Vagina (tissue), 2 donors: Measurements from ENCODE around the gene EGFLAM. TPM values are rescaled to one million over a fixed set of nuclear protein-coding genes. Genes with fewer than 3 reads are reported as not detected.

Experiments used
- DNase-seq, 2 donors: peaks; one replicate each; pipeline ENCODE4 v3.0.0-alpha.2; 2017; ENCODE audit errors: extremely low spot score in 2 of 2
- H3K27ac ChIP-seq: fragments of 200-600 bp; sonication (generic); one replicate; pipeline ENCODE4 v1.5.1; 2019
- H3K27me3 ChIP-seq: fragments of 200-600 bp; sonication (generic); one replicate; pipeline ENCODE4 v1.5.1; 2019
- H3K36me3 ChIP-seq, 2 donors: fragments of 200-600 bp; sonication (generic); one replicate each; pipeline ENCODE4 v1.5.1; 2017 to 2019
- H3K4me1 ChIP-seq: fragments of 200-600 bp; sonication (generic); one replicate; pipeline ENCODE4 v1.5.1; 2019
- H3K4me3 ChIP-seq, 2 donors: fragments of 200-600 bp; sonication (generic); 1 replicate in 1 of 2; 2 replicates in 1 of 2; pipeline ENCODE4 v1.5.1; 2016 to 2019
- H3K9me3 ChIP-seq: fragments of 200-600 bp; sonication (generic); one replicate; pipeline ENCODE4 v1.5.1; 2019
- POLR2A ChIP-seq, 2 donors: fragments of 450-650 bp; IDR thresholded peaks; one replicate each; pipeline ENCODE4 v1.6.1; 2017; ENCODE audit warnings: antibody characterized with exemption in 2 of 2, mild to moderate bottlenecking in 2 of 2, moderate library complexity in 2 of 2
- POLR2AphosphoS5 ChIP-seq, 2 donors: sonication (generic); formaldehyde crosslinking; IDR thresholded peaks; one replicate each; pipeline ENCODE4 v1.9.0; 2017; ENCODE audit warnings: antibody characterized with exemption in 2 of 2, mild to moderate bottlenecking in 2 of 2, low read depth in 1 of 2; ENCODE audit not compliant: insufficient read depth in 1 of 2
- intact Hi-C: fragments of 100-400 bp; cut with DNase I; formaldehyde crosslinking; loops from one replicate; pipeline ENCODE4 v1.15.1; 2023
- small RNA-seq: library from RNA; depleted of rRNA; stranded (forward); fragments of <200 nt; gene quantifications from one replicate; pipeline ENCODE3, GENCODE V24; 2016
- total RNA-seq: library from RNA; depleted of rRNA; stranded (reverse); fragments of >200 nt; gene quantifications from one replicate; pipeline ENCODE4 v1.2.3, GENCODE V29; 2016
- TF ChIP-seq, protein P1 (sequence below), 3 experiments: fragments of 450-650 bp in 2 of 3; fragments of 200-600 bp in 1 of 3; sonication (generic) in 1 of 3; IDR thresholded peaks; one replicate each; pipeline ENCODE4 v1.5.1; 2017 to 2019; ENCODE audit warnings: antibody characterized with exemption in 3 of 3, mild to moderate bottlenecking in 2 of 3, moderate library complexity in 2 of 3

EGFLAM gene
- total RNA-seq, 1 donor from 2014 or later: 15.2 TPM

DNA sequence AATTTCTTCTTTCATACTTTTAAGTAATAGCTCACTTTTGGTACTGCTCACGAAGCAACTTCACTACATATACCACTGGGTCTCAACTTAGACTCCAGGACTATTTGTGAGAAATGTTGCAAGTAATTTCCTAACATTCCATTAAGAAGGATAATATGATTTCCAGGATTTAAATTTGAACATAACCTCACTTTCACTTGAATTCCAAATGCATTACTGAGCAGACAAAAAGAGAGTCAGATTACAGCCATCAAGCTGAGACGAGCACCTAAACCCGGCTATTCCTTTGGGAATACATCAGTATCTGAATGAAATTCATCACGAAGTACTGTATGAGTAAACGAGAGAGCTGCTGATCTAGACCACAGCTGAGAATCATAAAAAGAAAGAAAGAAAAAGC is 250.8 kb downstream of the EGFLAM start:
- Histone ChIP-seq H3K9me3 (no peaks in the 10 kb centered on the region), H3K27me3 (no peaks in the 10 kb centered on the region), H3K36me3 (no peaks in the 10 kb centered on the region), H3K4me1 (no peaks in the 10 kb centered on the region), H3K4me3 (no peak overlapping the region), H3K27ac (no peak overlapping the region)
- intact Hi-C loops: no loop called here
- no peak for DNase-seq
- TF ChIP-seq POLR2AphosphoS5 (IDR thresholded peaks at IDR 0.05; ENCODE audit: insufficient read depth in 1 of 2, low read depth in 1 of 2) (no peak), POLR2A (IDR thresholded peaks at IDR 0.05) (no peak)
- TF ChIP-seq, protein P1, sequence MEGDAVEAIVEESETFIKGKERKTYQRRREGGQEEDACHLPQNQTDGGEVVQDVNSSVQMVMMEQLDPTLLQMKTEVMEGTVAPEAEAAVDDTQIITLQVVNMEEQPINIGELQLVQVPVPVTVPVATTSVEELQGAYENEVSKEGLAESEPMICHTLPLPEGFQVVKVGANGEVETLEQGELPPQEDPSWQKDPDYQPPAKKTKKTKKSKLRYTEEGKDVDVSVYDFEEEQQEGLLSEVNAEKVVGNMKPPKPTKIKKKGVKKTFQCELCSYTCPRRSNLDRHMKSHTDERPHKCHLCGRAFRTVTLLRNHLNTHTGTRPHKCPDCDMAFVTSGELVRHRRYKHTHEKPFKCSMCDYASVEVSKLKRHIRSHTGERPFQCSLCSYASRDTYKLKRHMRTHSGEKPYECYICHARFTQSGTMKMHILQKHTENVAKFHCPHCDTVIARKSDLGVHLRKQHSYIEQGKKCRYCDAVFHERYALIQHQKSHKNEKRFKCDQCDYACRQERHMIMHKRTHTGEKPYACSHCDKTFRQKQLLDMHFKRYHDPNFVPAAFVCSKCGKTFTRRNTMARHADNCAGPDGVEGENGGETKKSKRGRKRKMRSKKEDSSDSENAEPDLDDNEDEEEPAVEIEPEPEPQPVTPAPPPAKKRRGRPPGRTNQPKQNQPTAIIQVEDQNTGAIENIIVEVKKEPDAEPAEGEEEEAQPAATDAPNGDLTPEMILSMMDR (IDR thresholded peaks at IDR 0.05): no peak

Small RNAs within 50 kb of the gene (small RNA-seq; reads per million reads assigned to genes)
- not detected for gene AC091839.1
